HT1080 (cell line): ENCODE results near the gene GNPTG. TPM values are rescaled to one million over a fixed set of nuclear protein-coding genes. Genes with fewer than 3 reads are reported as not detected.
A peak's percentile ranks its signal among the peaks of the same experiment; 100 is the strongest.

Experiments used
- DNase-seq: peaks from one replicate; pipeline ENCODE4 v3.0.0-alpha.2; 2015; ENCODE audit warnings: low read depth
- total RNA-seq: library from RNA; depleted of rRNA; stranded (reverse); fragments of >200 nt; shearing (Covaris generic); gene quantifications from 2 replicates; pipeline ENCODE4 v1.2.3, GENCODE V29; 2014

GNPTG gene
- total RNA-seq, 1 experiment from 2014 or later = 38.2 TPM

- DNase-seq = no peak
Measured at GRCh38 chr16:1371054-1371978, 19.6 kb downstream of the GNPTG start.

GRCh38 chr16:1372292-1372950 is 20.7 kb downstream of the GNPTG start:
- DNase-seq = no peak

DNA sequence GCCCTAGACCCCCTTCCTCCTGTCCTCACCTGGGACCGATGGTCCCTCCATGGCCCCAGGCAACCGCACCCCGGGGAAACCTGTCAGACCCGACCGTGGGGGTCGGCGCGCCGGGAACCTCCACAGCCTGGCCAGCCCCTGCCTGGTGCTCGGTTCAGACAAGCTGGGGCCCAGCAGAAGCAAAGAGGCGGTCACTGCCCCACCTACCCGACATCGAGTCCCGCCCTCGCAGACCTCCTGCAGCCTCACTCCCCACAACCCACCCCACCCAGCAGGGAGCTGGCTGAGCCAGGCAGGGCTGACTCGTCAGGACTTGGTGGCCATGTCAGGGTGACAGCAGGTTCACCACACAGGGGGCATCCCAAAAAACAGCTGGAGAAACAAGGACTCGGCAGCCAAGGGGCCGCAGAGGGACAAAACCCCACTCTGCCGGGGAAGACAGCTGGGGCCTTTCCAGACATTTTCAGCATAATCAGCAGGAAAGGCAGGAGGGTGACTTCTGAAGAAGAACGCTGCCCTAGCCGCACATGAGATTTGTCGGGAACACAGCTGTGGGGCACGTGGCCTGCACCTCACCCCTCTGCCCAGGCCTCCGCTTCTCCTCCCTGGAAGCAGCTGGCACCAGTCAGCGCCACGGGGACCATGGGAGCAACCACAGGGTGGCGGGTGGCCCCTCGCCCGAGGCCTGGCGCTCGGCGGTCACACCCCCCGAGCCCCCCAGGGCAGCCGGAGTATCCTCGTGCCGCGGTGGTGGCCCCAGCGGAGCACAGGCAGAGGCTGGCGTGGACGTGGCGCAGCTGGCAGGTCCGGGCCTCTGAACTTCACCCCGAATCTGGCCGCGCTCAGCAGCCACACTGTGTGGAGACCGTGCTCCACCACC is 22.9 kb downstream of the GNPTG start:
- DNase-seq = no peak

- DNase-seq = no peak
Measured at GRCh38 chr16:1375298-1375640, 23.5 kb downstream of the GNPTG start.

GRCh38 chr16:1375741-1376410 is 24.1 kb downstream of the GNPTG start:
- DNase-seq = no peak

DNA sequence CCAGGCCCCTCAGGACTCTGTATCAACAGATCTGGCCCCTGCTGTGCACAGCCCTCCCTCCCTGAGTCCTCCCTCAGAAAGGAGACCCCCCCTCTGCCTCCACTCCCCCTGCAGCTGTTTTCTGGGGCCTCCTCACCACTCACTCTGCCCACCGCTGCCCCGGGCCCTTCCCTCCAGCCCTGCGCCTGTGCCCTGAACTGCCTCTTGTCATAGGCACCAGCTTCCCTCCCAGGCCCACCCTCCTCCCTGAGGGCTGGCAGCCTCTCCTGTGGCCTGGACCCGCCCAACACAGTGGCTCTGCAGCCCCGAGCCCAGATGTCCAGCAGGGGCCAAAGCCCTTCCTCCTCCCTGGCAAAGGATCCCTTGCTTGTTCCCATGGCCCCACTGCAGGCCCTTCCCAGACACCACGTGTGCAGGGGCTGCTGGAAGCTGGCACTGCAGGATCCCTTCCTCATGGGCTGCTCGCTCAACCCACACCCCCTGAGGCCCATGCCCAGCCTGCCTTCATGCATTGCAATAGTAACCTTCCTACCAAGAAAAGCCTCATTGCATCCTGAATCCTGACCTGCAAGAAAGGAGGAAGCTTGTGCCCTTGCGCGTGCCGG is 25.8 kb downstream of the GNPTG start:
- DNase-seq = no peak

DNA sequence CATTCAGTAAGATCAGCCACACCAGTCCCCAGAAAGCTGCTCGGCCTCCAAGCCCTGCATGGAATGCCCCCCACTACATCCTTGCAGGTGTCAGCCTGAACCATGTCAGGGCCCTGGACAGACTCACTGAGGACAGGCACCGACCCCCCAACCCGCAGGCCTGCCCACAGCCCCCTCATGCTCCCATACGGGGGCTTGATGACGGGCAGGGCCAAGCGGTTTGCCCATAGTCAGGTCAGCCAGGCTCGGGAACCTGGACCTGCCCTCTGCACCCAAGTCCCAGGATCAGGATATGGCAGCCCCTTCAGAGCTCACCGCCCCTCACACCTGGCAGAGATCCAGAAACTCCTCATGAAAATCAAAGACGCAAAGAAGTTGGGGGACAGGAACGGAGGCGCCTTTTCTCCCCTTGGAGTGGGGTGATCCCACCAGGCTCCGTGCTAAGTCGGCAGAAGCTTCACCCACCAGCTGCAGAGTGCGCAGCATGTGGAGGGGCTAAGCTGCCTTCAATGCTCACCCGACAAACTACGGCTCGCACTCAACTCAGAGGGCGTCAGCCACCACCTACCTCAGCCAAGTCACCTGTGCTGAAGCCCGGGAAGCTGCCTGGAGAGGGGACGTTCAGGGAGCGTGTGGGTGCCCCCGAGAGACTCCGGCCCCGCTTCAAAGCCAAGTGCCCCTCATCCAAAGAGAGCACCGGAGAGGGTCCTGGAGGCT is 26.5 kb downstream of the GNPTG start:
- DNase-seq = no peak

GRCh38 chr16:1378804-1379303 is 27.1 kb downstream of the GNPTG start:
- peak; percentile 64 for DNase-seq

DNA sequence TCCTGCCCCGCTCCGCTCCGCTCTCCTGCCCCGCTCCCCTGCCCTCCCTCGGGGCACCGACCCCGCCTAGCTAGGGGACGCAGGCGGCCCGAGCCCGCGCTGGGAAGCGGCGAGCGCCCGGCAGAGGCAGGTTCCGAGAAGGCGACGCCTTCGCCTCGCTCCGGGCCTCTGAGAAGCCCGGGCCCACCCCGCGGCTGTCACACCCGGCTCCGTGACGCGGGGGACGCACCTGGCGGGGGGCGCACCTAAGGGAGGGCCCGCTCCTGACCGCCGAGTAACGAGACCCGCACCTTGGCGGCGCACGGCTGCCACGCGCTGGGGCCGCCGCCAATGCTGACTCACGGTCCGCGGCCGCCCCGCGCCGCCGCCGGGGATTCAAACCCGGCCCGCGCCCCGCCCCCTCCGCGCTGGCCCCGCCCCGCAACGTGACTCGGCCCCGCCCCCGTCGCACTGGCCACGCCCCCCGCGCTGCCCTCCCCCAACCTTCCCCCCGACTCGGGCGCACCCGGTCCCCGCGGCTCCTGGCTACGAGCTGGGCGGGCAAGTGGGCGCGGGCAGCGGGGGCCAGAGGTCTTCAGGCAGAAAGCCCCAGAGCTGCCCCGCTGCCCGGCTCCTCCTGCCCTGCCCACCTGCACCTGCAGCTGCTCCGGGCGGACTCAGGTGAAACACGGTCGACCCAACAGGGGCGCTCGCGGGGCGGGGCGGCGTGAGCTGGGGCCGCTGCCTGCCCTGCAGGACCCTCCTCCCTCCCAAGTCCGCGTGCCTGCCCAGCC is 27.8 kb downstream of the GNPTG start:
- peak; percentile 29 for DNase-seq

DNA sequence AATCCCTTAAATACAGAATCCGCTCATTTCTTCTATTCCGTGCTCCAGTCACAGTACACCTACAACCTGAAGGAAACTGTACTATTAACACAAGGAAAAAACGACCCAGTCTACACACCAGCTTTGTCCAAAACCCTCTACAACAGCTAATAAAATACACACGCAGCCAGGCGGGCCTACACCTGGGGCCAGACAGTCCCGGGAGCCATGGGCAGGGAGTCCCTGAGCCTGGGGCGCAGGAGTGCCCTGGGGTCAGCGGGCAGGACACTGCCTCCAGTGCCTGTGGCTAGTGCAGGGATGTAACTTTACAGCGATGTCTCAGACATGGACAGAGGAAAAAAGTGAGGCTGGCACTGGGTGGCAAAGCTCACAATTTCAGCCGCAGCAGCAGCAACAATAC is 28.5 kb downstream of the GNPTG start:
- DNase-seq = no peak

DNA sequence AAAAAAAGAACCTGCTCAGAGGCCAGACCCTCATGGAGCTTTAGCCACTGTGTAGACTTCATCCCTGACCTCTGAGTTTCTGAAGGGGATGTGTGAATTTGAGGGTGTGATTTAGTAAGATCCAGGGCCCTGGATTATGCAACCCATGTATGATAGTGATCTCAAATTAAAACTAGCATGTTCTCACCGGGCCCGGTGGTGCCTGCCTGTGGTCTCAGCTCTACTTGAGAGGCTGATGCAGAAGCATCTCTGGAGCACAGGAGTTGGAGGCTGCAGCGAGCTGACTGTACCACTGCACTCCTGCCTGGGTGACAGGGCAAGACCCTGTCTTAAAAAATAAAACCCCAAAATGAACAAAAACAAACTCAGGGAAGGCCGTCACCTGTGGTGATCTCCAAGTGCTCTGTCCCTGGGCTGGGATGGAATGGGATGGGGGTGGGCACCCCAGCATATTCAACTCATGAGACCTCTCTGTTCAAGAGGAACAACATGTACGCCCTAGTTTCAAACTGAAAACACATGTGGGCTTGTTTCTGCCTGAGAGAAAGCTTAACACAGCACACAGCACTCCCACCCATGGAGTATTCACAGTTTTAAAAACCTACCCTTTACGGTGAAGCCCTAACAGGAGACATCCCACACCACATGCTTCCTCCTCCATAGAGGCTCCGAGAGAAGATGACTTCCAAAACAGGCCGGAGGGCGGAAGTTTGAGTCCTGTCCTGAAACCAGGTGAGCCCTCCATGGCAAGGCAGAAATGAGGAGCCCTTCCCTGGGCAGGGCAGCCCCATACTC is 30.1 kb downstream of the GNPTG start:
- DNase-seq = no peak

DNA sequence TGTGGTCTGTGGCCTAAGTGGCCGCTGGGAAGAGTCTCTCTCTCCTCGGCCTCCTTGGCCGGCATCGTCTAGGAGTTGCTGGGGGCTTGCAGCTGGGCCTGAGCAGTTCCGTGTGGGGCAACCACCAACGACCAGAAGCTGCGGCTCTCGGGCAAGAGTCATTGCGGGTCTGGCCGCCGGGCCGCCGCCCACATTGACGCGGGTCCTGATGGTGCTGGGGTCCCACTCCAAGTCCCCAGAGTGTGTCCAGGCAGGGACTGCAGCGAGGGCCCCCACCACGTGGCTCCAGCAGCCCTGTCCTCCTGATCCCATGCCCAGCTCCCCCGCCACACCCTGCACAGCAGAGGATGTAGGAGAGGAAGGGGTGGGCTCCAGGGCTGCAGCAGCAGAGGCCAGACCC is 31.8 kb downstream of the GNPTG start:
- no peak for DNase-seq

- DNase-seq = no peak
Measured at GRCh38 chr16:1385232-1385631, 33.5 kb downstream of the GNPTG start.

DNA sequence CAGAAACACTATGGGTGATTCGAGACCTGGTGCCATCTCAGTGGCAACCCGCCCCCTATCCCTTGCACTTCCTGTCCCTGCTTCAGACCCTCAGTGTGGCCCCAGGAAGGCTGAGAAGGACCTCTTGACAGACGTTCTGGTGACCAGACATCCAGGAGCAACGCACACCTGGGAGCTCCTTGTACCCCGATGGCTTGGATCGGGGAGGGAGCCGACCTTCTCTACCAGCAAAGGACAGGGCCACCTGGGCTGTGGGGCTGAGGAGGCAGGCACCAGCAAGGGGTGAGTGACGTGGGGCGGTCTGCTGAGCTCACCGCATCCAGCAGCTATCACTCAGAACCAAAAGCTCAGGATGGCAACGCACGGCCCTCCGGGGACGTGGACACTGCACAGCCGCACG is 35.6 kb downstream of the GNPTG start:
- DNase-seq = no peak

DNA sequence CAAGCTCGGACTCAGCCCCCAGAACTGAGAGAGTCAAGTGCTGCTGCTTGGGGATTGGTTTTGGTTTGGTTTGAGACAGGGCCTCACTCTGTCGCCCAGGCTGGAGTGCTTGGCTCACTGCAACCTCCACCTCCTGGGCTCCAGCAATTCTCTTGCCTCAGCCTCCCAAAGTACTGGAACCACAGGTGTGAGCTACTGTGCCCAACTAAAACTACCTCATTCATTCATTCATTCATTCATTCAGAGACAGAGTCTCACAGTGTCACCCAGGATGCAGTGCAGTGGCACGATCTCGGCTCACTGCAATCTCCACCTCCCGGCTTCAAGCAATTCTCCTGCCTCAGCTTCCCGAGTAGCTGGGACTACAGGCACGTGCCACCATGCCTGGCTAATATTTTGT is 38.0 kb downstream of the GNPTG start:
- DNase-seq = no peak

DNA sequence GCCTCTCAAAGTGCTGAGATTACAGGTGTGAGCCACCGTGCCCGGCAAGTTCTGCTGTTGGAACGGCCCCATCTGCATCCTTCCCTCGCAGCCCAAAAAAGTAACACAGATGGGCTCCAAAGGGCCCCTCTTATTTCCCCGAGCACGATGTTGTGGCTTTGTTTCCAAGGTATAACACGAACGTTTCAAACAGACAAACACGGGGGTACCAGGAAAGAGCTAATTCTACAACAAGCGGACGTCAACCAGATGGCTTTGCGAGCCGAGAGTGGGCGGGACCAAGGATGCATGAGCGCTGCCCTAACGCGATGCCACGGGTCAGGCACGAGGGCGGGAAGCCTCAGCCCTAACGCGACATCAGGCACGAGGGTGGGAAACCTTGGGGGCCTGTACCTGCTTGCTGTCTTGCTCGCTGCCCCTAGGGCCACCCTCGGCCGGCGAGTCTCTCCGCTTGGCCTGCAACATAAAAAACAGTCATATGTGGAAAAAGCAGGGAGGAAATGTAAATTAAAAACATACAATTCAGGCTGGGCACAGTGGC is 38.6 kb downstream of the GNPTG start:
- DNase-seq = no peak

DNA sequence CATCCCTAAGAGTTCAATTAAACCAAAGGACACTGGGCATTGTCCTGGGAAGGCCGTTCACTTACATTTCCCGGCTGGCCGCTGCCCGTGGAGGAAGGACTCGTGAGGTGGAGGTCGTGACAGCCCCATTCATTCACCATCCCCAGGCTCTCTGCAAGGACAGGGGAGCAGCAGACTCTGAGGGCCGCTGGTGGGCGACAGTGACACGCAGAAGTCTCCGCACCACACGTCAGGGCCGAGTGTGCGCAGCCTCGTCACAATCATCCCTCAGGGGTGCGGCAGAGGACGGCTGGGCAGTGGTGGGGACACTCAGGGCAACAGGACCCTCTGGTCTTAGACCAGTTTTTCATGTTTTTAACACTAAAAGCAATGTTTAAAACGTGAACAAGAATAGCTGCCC is 41.1 kb downstream of the GNPTG start:
- no peak for DNase-seq

DNA sequence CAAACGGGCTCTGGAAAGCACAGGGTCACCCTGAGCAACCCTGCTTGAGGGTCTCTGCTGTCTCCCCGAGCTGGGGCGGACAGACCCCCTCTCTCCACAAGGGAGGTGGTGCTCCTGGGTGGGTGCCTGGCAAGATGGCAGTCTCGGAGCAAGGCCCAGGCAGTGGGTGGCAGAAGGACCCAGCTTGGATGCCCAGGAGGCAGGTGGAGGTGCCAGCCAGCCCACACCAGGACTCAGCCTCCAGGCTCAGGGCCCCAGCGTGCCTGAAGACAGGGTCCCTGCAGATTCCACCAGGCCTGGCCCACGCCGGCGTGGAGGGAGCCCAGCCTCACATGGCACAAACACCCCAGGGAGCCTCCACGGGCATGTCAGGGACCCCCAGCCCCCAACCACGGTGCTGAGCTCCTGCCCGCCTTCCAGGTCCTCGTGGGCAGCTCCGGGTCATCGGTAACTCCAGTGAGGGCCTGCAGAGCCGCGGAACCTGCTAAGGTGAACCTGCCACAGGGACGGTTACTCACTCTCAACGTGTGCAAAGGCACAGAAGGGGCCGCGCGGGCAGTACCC is 42.0 kb downstream of the GNPTG start:
- no peak for DNase-seq
